8988T (cell line): ENCODE measurements around the gene RNASE8.

Experiments
- DNase-seq: peaks from one replicate; pipeline ENCODE4 v3.0.0; 2011

Gene RNASE8

GRCh38 chr14:21074398-21075272, 17.0 kb downstream of the RNASE8 start:
- no peak for DNase-seq

- no peak for DNase-seq
Observed at GRCh38 chr14:21075719-21076437, 18.3 kb downstream of the RNASE8 start.

- DNase-seq = no peak
Observed at GRCh38 chr14:21077672-21078071, 20.1 kb downstream of the RNASE8 start.

- no peak for DNase-seq
Observed at GRCh38 chr14:21078287-21078686, 20.7 kb downstream of the RNASE8 start.

- DNase-seq = no peak
Observed at GRCh38 chr14:21078726-21079125, 21.1 kb downstream of the RNASE8 start.

- DNase-seq = no peak
Observed at GRCh38 chr14:21081521-21082142, 24.0 kb downstream of the RNASE8 start.

GRCh38 chr14:21083565-21084325, 26.1 kb downstream of the RNASE8 start:
- DNase-seq = no peak

- no peak for DNase-seq
Observed at GRCh38 chr14:21084396-21084795, 26.8 kb downstream of the RNASE8 start.

GRCh38 chr14:21084998-21085853, 27.6 kb downstream of the RNASE8 start:
- DNase-seq = no peak

- DNase-seq = no peak
Observed at GRCh38 chr14:21086908-21087293, 29.3 kb downstream of the RNASE8 start.

- peak; percentile 73 for DNase-seq
Observed at GRCh38 chr14:21087294-21088091, 29.9 kb downstream of the RNASE8 start.

- DNase-seq = no peak
Observed at GRCh38 chr14:21088687-21089086, 31.1 kb downstream of the RNASE8 start.

GRCh38 chr14:21089271-21089670, 31.6 kb downstream of the RNASE8 start:
- DNase-seq = no peak

- no peak for DNase-seq
Observed at GRCh38 chr14:21089877-21090193, 32.2 kb downstream of the RNASE8 start.

- DNase-seq = peak; percentile 91
Observed at GRCh38 chr14:21090194-21090939, 32.7 kb downstream of the RNASE8 start.

GRCh38 chr14:21090940-21091663, 33.5 kb downstream of the RNASE8 start:
- no peak for DNase-seq

- peak; percentile 26 for DNase-seq
Observed at GRCh38 chr14:21091821-21092272, 34.2 kb downstream of the RNASE8 start.

- peak; percentile 91 for DNase-seq
Observed at GRCh38 chr14:21092273-21093011, 34.8 kb downstream of the RNASE8 start.

GRCh38 chr14:21093018-21093417, 35.4 kb downstream of the RNASE8 start:
- no peak for DNase-seq
